Measurements from ENCODE around the gene GFPT2. TPM values are rescaled to one million over a fixed set of nuclear protein-coding genes. Genes with fewer than 3 reads are reported as not detected.

Gene GFPT2
- total RNA-seq, 1 donor from 2014 or later = 0.68 TPM

GRCh38 chr5:180378438-180379344 lies 25.6 kb upstream of the GFPT2 start:
- no peak for DNase-seq

DNA sequence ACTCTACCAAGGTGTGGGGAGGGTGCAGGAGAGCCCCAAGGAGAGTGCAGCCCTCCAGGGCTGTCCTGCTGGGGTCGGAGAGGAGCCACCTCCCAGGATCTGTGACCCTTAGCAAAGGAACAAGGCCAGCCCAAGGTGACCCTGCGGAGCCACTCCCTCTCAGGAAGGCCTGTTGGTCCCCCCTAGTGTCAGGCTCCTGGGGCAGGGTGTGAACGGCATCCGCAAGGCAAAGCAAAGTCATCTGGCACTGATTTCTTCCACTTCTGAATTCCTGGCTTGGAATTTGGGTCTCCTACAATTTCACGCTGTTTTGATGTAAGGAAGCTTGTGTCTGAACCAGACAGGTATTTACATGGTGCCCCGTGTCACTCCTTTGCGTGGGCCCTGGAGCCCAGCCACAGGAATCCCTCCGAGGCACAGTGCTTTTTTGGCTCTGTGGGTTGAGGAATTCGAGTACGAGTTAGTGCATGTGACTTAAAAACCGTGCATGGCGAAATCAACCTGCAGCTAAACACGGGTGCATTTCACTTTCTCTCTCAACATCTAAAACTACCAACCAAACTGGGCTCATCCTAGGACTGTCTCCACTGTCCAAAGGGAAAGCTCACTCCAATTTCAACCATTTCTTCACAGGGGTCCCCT lies 24.5 kb upstream of the GFPT2 start:
- DNase-seq = no peak

- no peak for DNase-seq
These were observed 23.4 kb upstream of the GFPT2 start for GRCh38 chr5:180376511-180376910.

DNA sequence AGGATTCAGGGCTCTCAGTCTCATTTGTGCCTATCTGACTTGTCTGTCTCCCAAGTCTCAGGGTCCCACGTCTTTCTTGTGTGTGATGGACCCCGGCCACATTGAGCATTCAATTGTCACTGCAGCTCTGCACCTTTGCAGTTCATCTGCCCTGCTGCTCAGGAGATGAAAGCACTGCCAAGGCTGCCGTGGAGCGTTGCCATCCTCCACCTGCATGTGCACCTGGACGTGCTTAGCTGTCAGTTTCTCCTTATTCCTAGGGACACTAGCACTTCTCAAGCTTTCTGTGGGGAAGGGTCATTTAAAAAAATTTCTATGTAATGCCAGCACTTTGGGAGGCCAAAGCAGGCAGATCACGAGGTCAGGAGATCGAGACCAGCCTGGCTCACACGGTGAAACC lies 22.8 kb upstream of the GFPT2 start:
- no peak for DNase-seq

DNA sequence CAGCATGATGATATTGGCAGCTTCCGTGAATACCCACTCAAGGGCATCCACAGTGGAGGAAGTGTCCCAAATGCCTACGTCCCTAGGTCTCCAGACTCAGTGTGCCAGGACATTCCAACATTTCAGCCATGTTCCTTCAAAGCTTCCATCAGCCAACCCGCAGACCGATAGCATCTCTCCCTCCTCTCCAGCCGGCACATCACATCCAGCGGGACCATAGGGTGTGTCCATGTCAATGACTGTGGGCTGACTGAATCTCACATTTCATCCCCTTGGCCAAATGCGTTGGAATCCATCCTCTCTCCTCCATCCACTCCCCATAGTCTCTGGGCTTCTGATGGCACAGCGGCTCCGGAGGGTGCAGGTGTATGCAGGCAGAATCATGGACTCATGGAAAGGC lies 22.2 kb upstream of the GFPT2 start:
- no peak for DNase-seq

DNA sequence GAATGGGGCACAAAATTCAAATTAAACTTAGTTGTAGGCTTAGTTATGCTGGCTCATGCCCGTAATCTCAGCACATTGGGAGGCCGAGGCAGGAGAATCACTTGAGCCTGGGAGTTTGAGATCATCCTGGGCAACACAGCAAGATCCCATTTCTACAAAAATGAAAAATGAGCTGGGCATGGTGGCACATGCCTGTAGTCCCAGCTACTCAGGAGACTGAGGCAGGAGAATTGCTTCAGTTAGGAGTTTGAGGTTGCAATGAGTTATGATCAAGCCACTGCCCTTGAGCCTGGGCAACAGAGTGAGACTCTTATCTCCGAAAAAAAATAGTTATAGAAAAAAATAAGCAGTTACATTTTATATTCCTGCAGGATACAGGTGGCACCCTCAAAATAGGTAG lies 20.7 kb upstream of the GFPT2 start:
- DNase-seq = no peak

- no peak for DNase-seq
These were observed 20.3 kb upstream of the GFPT2 start for GRCh38 chr5:180373454-180373853.

- no peak for DNase-seq
These were observed 18.8 kb upstream of the GFPT2 start for GRCh38 chr5:180371949-180372348.

DNA sequence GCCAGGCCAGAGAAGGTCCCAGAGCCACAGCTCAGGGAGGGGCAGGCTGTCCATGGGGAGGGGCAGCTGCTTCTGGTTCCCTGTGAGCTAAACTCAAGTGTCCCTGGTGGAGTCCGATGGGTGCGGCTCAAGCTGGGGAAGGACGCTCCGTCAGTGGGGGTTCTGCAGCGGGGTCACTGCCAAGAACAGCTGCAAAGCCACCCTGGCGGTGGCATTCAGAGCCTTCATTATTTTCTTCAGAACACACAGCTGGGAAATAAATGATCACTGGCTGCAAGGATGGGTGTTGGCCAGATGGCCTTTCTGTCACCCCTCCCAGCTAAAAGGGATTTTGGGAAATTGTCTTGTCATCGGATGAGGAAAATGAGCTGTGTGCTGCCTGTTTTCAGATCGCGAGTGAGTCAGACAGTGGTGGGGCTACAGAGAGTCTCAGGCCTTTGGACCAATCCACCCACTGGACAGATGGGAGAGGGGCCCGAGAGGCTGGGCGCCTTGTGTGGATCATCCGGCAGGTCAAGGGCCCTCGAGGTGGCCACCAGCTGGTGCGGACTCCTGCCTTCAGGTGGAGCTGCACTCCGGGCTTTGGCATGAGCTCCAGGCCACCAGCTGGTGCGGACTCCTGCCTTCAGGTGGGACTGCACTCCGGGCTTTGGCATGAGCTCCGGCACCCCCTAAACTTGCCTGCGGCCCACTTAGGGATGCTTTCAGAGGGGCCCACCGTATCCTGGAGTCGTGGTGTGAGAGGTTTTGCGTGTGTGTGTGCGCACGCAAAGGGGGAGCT lies 17.9 kb upstream of the GFPT2 start:
- DNase-seq = no peak

DNA sequence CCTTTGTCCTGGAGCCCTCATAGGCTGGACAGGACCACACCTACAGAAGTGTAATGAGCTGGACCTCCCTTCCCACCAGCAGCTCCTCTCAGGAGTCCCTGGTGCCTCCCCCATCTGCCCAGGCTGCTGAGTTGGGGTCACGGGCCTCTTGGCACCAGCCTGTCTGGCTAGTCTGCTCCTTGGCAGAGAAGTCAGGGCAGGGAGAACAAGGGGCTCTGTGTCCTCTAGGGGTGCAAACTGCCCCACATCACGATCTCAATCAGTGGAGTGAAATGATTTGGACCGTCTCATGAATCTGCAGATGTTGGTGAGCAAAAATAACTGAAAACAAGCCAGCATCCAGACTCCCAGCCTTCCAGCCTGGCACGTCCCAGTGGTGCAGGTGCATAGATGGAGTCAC lies 14.9 kb upstream of the GFPT2 start:
- DNase-seq = no peak

- no peak for DNase-seq
These were observed 14.2 kb upstream of the GFPT2 start for GRCh38 chr5:180367300-180367699.

- DNase-seq = peak; percentile 27
These were observed 13.2 kb upstream of the GFPT2 start for GRCh38 chr5:180366326-180366725.

DNA sequence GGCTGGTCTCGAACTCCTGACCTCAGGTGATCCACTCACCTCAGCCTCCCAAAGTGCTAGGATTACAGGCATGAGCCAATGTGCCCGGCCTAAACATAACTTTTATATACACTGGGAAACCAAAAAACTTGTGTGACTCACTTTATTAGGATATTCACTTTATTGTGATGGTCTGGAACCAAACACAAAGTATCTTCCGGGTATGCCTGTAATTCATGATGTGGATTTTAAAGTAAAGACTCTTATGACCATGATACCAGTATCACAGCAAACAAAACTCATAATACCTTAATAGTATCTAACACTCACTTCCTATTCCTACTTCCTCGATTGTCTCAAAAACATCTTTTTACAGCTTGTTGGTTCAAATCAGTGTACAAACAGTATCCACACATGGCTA lies 12.7 kb upstream of the GFPT2 start:
- DNase-seq = no peak

DNA sequence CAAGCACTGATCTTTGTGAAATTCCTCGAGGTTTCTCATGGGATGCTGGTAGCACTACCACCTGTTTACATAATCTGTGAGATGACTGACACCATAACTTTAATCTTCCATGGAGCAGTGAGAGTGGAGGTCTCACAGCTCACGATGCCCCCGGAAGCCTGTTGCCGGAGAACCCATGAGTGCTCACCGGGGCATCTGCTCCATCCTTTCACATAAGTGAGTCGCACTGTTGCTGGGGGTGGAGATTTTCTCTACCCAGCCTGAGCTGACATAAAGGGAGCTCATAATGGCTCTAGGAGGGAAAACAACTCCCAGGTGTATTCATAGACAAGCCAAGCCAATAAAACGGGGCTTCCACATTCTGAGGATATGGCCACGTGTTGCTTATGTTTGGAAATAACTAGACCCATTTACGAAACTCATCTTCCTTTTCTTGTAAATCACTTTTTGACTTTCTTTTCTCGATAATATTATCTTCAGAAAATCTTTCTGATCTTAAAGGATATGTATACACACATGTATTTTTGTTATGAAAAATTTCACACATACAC lies 11.2 kb upstream of the GFPT2 start:
- no peak for DNase-seq

- DNase-seq = no peak
These were observed 7.2 kb upstream of the GFPT2 start for GRCh38 chr5:180360078-180360957.

- DNase-seq = no peak
These were observed 5.6 kb upstream of the GFPT2 start for GRCh38 chr5:180358694-180359093.

GRCh38 chr5:180358179-180358578 lies 5.0 kb upstream of the GFPT2 start:
- no peak for DNase-seq

DNA sequence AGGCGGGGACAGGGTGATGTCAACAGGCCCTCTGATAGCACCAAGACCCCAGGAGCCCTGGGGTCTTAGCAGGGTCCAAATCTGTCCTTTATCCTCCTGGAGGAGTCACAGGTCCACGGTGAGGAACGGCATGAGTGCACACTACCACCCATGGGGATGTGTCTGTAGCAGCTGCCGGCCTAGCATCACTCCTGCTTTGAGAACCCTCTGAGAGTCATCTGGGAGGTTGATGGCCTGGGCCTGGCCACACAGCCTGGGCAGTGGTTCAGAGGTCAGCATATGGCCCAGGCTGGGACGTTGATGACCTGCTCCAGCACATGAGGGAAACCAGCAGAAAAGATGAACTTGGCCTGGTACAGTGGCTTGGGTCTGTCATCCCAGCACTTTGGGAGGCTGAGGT lies 1.8 kb upstream of the GFPT2 start:
- no peak for DNase-seq

GRCh38 chr5:180353980-180354452 lies 880 bp upstream of the GFPT2 start:
- no peak for DNase-seq

- peak; percentile 8 for DNase-seq
These were observed 754 bp downstream of the GFPT2 start for GRCh38 chr5:180352116-180353047.

Measured in dermis blood vessel endothelial cell (primary cell).